ENCODE results near the gene LONP2.

GRCh38 chr16:48329138-48329537 is 85.0 kb downstream of the LONP2 start:
- TF ChIP-seq CTCF (IDR thresholded peaks at IDR 0.05) (no peak), KDM1A (IDR thresholded peaks at IDR 0.05; ENCODE audit: low read depth) (no peak), RAD21 (conservative IDR thresholded peaks at IDR 0.05 in 1 of 2, IDR thresholded peaks at IDR 0.05 in 1 of 2) (no peak), EP300 (IDR thresholded peaks at IDR 0.05) (no peak), POLR2A (IDR thresholded peaks at IDR 0.05; ENCODE audit: low read length) (no peak), HMGXB4 (CRISPR knock-in tag; IDR thresholded peaks at IDR 0.05; ENCODE audit: borderline replicate concordance) (no peak), REST (IDR thresholded peaks at IDR 0.05) (no peak), RARB (CRISPR knock-in tag; IDR thresholded peaks at IDR 0.05) (no peak), HOXB13 (CRISPR knock-in tag; IDR thresholded peaks at IDR 0.05; ENCODE audit: low read depth) (no peak), POLR2AphosphoS2 (conservative IDR thresholded peaks at IDR 0.05; ENCODE audit: low read length) (no peak), SREBF2 (IDR thresholded peaks at IDR 0.05) (no peak), ZNF302 (CRISPR knock-in tag; IDR thresholded peaks at IDR 0.05) (no peak), NFE2L2 (conservative IDR thresholded peaks at IDR 0.05; ENCODE audit: low read length) (no peak), NR3C1 (IDR thresholded peaks at IDR 0.05) (no peak)
